SK-N-SH treated with all-trans-retinoic acid at 6 μM for 48 hours (cell line): ENCODE measurements around the gene PLCB3.
"Not testable (repeated sequence)": the region's sequence is repeated elsewhere in the genome, so short reads cannot be mapped to it uniquely, and the experiment has no call there.

Experiments
- ATAC-seq: fragments of 200-7000 bp; cut with Tn5 transposase; 3 replicates; pipeline ENCODE4 v1.9.1; 2020; ENCODE audit warnings: mild to moderate bottlenecking, moderate library complexity
- ARNTL ChIP-seq: fragments of 450-650 bp; formaldehyde crosslinking; IDR thresholded peaks from 2 replicates; pipeline ENCODE4 v1.5.0; 2020; ENCODE audit warnings: low read depth, mild to moderate bottlenecking, moderate library complexity, borderline replicate concordance
- BACH2 ChIP-seq: fragments of 250-450 bp; sonication (Bioruptor Pico); IDR thresholded peaks from 2 replicates; pipeline ENCODE4 v1.9.0; 2021; ENCODE audit warnings: mild to moderate bottlenecking, borderline replicate concordance
- ESRRG ChIP-seq: fragments of 250-450 bp; sonication (Bioruptor Pico); IDR thresholded peaks from 2 replicates; pipeline ENCODE4 v1.6.1; 2021; ENCODE audit warnings: mild to moderate bottlenecking
- GLIS3 ChIP-seq: fragments of 250-450 bp; sonication (Bioruptor Pico); IDR thresholded peaks from 2 replicates; pipeline ENCODE4 v1.5.0; 2020; ENCODE audit warnings: mild to moderate bottlenecking, moderate library complexity
- ISL1 ChIP-seq: fragments of 250-450 bp; sonication (Bioruptor Pico); IDR thresholded peaks from 2 replicates; pipeline ENCODE4 v2.1.2; 2022; ENCODE audit warnings: mild to moderate bottlenecking, moderate library complexity
- OSR1 ChIP-seq: fragments of 250-450 bp; sonication (Bioruptor Pico); IDR thresholded peaks from 2 replicates; pipeline ENCODE4 v1.8.0; 2022; ENCODE audit warnings: moderate library complexity, mild to moderate bottlenecking, inconsistent platforms
- PPARA ChIP-seq: fragments of 250-450 bp; sonication (Bioruptor Pico); IDR thresholded peaks from 2 replicates; pipeline ENCODE4 v1.5.0; 2020; ENCODE audit warnings: mild to moderate bottlenecking, borderline replicate concordance
- RARB ChIP-seq: fragments of 250-450 bp; sonication (Bioruptor Pico); IDR thresholded peaks from 2 replicates; pipeline ENCODE4 v1.8.0; 2021; ENCODE audit warnings: mild to moderate bottlenecking, moderate library complexity
- SNAI2 ChIP-seq: fragments of 250-450 bp; sonication (Bioruptor Pico); IDR thresholded peaks from 2 replicates; pipeline ENCODE4 v1.5.0; 2020; ENCODE audit warnings: mild to moderate bottlenecking, moderate library complexity
- TCF4 ChIP-seq: fragments of 250-450 bp; sonication (Bioruptor Pico); IDR thresholded peaks from 2 replicates; pipeline ENCODE4 v1.8.0; 2021; ENCODE audit warnings: mild to moderate bottlenecking, moderate library complexity, borderline replicate concordance
- TOX ChIP-seq: fragments of 250-450 bp; sonication (Bioruptor Pico); IDR thresholded peaks from 2 replicates; pipeline ENCODE4 v1.8.0; 2021; ENCODE audit warnings: mild to moderate bottlenecking, moderate library complexity, borderline replicate concordance
- ZC3H10 ChIP-seq: fragments of 250-450 bp; sonication (Bioruptor Pico); IDR thresholded peaks from 2 replicates; pipeline ENCODE4 v1.5.1; 2021; ENCODE audit warnings: mild to moderate bottlenecking, moderate library complexity
- ZFP3 ChIP-seq: fragments of 250-450 bp; sonication (Bioruptor Pico); IDR thresholded peaks from 2 replicates; pipeline ENCODE4 v1.5.0; 2020; ENCODE audit warnings: mild to moderate bottlenecking, moderate library complexity
- ZFP30 ChIP-seq: fragments of 450-650 bp; formaldehyde crosslinking; IDR thresholded peaks from 2 replicates; pipeline ENCODE4 v1.5.0; 2022; ENCODE audit warnings: mild to moderate bottlenecking, moderate library complexity
- ZNF565 ChIP-seq: fragments of 450-650 bp; formaldehyde crosslinking; conservative IDR thresholded peaks from 2 replicates; pipeline ENCODE4 v1.5.0; 2020; ENCODE audit warnings: low read depth, mild to moderate bottlenecking, moderate library complexity
- ZNF70 ChIP-seq: fragments of 450-650 bp; formaldehyde crosslinking; IDR thresholded peaks from 2 replicates; pipeline ENCODE4 v1.5.0; 2020; ENCODE audit warnings: mild to moderate bottlenecking, moderate library complexity
- ZNF8 ChIP-seq: fragments of 450-650 bp; formaldehyde crosslinking; IDR thresholded peaks from 2 replicates; pipeline ENCODE4 v1.5.0; 2020; ENCODE audit warnings: mild to moderate bottlenecking, moderate library complexity
- TF ChIP-seq, protein P1 (sequence below): fragments of 250-450 bp; sonication (Bioruptor Pico); IDR thresholded peaks from 2 replicates; pipeline ENCODE4 v1.5.1; 2020; ENCODE audit warnings: low read depth, mild to moderate bottlenecking, moderate library complexity
- TF ChIP-seq, protein P2 (sequence below): fragments of 250-450 bp; sonication (Bioruptor Pico); IDR thresholded peaks from 2 replicates; pipeline ENCODE4 v1.5.1; 2021; ENCODE audit warnings: mild to moderate bottlenecking, moderate library complexity
- TF ChIP-seq, protein P3 (sequence below): fragments of 250-450 bp; sonication (Bioruptor Pico); IDR thresholded peaks from 2 replicates; pipeline ENCODE4 v1.8.0; 2021; ENCODE audit warnings: low read depth, mild to moderate bottlenecking, moderate library complexity, borderline replicate concordance
- TF ChIP-seq, protein P4 (sequence below): fragments of 250-450 bp; sonication (Bioruptor Pico); IDR thresholded peaks from 2 replicates; pipeline ENCODE4 v1.8.0; 2020; ENCODE audit warnings: mild to moderate bottlenecking, moderate library complexity, borderline replicate concordance
- TF ChIP-seq, protein P5 (sequence below): fragments of 250-450 bp; sonication (Bioruptor Pico); IDR thresholded peaks from 2 replicates; pipeline ENCODE4 v1.5.0; 2020; ENCODE audit warnings: mild to moderate bottlenecking, moderate library complexity

PLCB3 gene

DNA sequence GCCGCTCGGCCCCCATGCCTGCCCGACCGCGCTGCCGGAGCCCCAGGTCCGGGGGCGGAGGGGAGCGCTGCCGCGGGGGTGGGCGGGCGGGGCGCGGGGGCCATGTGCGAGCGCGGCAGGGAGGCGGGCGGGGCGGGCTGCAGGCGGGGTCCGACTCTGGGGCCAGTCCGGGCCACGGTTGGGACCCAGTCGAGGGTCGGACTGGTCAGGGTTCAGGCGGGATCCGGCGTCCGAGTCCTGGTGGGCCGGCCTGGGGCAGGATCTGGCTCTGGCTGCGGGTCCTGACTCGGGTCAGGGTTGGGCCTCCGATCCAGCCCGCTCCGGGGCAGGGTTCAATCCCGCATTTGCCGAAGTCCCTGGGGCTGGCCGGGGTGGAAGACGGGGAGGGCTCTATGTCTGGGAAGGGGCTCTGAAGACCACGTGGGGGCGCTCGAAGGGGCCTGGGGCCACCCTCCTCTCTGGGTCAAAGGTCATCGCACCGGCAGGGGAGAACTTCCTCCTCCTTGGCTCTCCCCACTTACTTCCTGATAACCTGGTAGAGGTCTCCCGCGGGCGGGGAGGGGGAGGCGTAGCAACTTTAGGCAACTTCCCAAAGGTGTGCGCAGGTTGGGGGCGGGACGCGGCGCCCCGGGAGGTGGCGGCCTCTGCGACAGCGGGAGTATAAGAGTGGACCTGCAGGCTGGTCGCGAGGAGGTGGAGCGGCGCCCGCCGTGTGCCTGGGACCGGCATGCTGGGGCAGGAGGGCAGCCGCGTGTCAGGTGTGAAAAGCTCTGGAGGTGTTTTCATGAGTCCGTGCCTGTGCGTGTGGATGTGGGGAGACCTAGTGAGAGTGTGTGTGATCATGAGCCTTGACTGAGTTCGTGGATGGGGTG is 54.6 kb downstream of the PLCB3 start:
- ATAC-seq: peak; percentile 10
- TF ChIP-seq OSR1 (CRISPR knock-in tag) (no peak), TOX (CRISPR knock-in tag) (no peak), BACH2 (no peak), ZFP3 (CRISPR knock-in tag) (no peak), ZNF8 (CRISPR knock-in tag) (no peak), TCF4 (CRISPR knock-in tag) (no peak), PPARA (CRISPR knock-in tag) (no peak), RARB (no peak)

DNA sequence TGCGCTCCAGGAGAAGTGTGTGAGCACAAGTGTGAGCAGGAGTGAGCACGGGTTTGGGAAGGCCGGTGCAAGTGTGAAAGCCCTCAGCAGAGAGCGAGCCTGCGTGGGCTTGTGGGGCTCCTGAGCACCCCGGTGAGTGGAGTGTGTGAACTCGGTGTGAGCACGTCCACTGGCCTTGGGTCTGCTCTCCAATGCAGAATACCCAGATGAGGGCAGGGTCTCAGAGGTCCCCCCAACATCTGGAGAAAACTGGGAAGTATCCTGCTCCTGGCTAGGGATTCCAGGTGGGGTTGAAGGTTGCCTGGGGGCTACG is 55.2 kb downstream of the PLCB3 start:
- no peak for ATAC-seq
- TF ChIP-seq, protein P1, sequence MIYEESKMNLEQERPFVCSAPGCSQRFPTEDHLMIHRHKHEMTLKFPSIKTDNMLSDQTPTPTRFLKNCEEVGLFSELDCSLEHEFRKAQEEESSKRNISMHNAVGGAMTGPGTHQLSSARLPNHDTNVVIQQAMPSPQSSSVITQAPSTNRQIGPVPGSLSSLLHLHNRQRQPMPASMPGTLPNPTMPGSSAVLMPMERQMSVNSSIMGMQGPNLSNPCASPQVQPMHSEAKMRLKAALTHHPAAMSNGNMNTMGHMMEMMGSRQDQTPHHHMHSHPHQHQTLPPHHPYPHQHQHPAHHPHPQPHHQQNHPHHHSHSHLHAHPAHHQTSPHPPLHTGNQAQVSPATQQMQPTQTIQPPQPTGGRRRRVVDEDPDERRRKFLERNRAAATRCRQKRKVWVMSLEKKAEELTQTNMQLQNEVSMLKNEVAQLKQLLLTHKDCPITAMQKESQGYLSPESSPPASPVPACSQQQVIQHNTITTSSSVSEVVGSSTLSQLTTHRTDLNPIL (CRISPR knock-in tag): no peak
- TF ChIP-seq ZFP30 (CRISPR knock-in tag): no peak
- TF ChIP-seq TCF4 (CRISPR knock-in tag): no peak
- TF ChIP-seq SNAI2 (CRISPR knock-in tag): no peak
- TF ChIP-seq ZNF565 (CRISPR knock-in tag): no peak
- TF ChIP-seq, protein P2, sequence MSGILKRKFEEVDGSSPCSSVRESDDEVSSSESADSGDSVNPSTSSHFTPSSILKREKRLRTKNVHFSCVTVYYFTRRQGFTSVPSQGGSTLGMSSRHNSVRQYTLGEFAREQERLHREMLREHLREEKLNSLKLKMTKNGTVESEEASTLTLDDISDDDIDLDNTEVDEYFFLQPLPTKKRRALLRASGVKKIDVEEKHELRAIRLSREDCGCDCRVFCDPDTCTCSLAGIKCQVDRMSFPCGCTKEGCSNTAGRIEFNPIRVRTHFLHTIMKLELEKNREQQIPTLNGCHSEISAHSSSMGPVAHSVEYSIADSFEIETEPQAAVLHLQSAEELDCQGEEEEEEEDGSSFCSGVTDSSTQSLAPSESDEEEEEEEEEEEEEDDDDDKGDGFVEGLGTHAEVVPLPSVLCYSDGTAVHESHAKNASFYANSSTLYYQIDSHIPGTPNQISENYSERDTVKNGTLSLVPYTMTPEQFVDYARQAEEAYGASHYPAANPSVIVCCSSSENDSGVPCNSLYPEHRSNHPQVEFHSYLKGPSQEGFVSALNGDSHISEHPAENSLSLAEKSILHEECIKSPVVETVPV: no peak
- no peak for TF ChIP-seq ZNF70 (CRISPR knock-in tag)
- no peak for TF ChIP-seq ARNTL
- TF ChIP-seq OSR1 (CRISPR knock-in tag): no peak
- TF ChIP-seq ISL1: no peak
- no peak for TF ChIP-seq RARB
- TF ChIP-seq ESRRG (CRISPR knock-in tag): no peak
- TF ChIP-seq, protein P3, sequence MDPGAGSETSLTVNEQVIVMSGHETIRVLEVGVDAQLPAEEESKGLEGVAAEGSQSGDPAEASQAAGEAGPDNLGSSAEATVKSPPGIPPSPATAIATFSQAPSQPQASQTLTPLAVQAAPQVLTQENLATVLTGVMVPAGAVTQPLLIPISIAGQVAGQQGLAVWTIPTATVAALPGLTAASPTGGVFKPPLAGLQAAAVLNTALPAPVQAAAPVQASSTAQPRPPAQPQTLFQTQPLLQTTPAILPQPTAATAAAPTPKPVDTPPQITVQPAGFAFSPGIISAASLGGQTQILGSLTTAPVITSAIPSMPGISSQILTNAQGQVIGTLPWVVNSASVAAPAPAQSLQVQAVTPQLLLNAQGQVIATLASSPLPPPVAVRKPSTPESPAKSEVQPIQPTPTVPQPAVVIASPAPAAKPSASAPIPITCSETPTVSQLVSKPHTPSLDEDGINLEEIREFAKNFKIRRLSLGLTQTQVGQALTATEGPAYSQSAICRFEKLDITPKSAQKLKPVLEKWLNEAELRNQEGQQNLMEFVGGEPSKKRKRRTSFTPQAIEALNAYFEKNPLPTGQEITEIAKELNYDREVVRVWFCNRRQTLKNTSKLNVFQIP (CRISPR knock-in tag): no peak
- no peak for TF ChIP-seq ZFP3 (CRISPR knock-in tag)
- no peak for TF ChIP-seq GLIS3 (CRISPR knock-in tag)
- no peak for TF ChIP-seq BACH2
- TF ChIP-seq ZNF8 (CRISPR knock-in tag): no peak

DNA sequence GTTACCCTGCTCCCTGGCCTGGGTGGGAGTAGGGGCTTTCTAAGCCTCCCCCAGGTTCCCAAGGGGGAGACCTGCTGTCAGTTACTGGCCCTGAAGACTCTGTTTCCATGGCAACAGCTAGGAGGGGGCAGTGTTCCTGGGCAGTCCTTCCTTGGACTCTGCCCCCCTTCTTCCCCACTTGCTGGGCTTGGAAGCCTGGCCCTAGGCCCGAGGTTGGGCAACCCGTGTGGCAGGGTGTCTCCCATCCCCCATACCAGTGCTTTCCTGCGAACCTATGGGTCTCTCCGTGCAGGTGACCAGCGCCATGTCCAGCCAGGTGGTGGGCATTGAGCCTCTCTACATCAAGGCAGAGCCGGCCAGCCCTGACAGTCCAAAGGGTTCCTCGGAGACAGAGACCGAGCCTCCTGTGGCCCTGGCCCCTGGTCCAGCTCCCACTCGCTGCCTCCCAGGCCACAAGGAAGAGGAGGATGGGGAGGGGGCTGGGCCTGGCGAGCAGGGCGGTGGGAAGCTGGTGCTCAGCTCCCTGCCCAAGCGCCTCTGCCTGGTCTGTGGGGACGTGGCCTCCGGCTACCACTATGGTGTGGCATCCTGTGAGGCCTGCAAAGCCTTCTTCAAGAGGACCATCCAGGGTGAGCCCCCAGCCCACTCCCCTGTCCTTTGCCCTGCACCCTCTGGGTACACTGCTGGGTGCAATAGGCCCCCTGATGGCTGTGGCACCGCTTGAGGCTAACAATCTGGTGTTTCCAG is 55.7 kb downstream of the PLCB3 start:
- no peak for ATAC-seq
- TF ChIP-seq OSR1 (CRISPR knock-in tag) (no peak), ZC3H10 (no peak)
- TF ChIP-seq, protein P4, sequence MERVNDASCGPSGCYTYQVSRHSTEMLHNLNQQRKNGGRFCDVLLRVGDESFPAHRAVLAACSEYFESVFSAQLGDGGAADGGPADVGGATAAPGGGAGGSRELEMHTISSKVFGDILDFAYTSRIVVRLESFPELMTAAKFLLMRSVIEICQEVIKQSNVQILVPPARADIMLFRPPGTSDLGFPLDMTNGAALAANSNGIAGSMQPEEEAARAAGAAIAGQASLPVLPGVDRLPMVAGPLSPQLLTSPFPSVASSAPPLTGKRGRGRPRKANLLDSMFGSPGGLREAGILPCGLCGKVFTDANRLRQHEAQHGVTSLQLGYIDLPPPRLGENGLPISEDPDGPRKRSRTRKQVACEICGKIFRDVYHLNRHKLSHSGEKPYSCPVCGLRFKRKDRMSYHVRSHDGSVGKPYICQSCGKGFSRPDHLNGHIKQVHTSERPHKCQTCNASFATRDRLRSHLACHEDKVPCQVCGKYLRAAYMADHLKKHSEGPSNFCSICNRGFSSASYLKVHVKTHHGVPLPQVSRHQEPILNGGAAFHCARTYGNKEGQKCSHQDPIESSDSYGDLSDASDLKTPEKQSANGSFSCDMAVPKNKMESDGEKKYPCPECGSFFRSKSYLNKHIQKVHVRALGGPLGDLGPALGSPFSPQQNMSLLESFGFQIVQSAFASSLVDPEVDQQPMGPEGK (CRISPR knock-in tag): no peak

DNA sequence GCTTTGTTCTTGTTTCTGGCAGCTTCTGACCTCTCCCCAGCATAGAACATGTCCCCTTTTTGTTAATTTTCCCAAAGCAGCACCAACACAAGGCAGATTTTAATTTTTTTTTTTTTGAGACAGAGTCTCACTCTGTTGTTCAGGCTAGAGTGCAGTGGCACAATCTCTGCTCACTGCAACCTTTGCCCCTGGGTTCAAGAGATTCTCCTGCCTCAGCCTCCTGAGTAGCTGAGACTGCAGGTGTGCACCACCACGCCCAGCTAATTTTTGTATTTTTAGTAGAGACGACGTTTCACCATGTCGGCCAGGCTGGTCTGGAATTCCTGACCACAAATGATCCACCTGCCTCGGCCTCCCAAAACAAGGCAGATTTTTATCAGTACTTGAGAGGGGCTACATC is 56.5 kb downstream of the PLCB3 start:
- ATAC-seq: not testable (repeated sequence)

DNA sequence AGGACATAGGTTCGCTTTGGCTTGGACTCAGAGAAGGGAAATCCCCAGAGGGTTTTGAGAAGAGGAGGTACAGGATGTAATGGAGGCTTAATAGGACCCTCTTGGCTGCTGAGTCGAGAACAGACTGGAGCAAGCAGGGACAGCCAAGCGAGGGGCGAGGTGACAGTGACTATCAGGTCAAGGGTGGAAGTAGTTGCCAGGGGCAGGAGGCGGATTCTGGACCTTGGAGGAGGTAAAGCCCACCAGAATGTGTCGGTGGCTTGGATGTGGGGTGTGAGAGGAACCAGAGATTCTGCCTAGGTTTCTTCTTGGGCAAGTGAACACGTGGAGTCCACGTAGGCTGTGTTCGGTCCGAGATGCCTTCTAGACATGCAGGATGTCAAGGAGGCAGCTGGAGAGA is 61.6 kb downstream of the PLCB3 start:
- TF ChIP-seq ESRRG (CRISPR knock-in tag) (no peak), RARB (no peak), ZNF70 (CRISPR knock-in tag) (no peak), PPARA (CRISPR knock-in tag) (no peak), GLIS3 (CRISPR knock-in tag) (no peak)
- TF ChIP-seq, protein P5, sequence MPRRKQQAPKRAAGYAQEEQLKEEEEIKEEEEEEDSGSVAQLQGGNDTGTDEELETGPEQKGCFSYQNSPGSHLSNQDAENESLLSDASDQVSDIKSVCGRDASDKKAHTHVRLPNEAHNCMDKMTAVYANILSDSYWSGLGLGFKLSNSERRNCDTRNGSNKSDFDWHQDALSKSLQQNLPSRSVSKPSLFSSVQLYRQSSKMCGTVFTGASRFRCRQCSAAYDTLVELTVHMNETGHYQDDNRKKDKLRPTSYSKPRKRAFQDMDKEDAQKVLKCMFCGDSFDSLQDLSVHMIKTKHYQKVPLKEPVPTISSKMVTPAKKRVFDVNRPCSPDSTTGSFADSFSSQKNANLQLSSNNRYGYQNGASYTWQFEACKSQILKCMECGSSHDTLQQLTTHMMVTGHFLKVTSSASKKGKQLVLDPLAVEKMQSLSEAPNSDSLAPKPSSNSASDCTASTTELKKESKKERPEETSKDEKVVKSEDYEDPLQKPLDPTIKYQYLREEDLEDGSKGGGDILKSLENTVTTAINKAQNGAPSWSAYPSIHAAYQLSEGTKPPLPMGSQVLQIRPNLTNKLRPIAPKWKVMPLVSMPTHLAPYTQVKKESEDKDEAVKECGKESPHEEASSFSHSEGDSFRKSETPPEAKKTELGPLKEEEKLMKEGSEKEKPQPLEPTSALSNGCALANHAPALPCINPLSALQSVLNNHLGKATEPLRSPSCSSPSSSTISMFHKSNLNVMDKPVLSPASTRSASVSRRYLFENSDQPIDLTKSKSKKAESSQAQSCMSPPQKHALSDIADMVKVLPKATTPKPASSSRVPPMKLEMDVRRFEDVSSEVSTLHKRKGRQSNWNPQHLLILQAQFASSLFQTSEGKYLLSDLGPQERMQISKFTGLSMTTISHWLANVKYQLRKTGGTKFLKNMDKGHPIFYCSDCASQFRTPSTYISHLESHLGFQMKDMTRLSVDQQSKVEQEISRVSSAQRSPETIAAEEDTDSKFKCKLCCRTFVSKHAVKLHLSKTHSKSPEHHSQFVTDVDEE (CRISPR knock-in tag): no peak
- TF ChIP-seq, all 23 proteins: peak for 0
- ATAC-seq: no peak
